SK-N-SH treated with all-trans-retinoic acid at 6 μM for 48 hours (cell line): ENCODE data around the gene FNIP2.

ENCODE experiments used
- ATAC-seq: fragments of 200-7000 bp; cut with Tn5 transposase; 3 replicates; pipeline ENCODE4 v1.9.1; 2020; ENCODE audit warnings: mild to moderate bottlenecking, moderate library complexity
- ARNTL ChIP-seq: fragments of 450-650 bp; formaldehyde crosslinking; IDR thresholded peaks from 2 replicates; pipeline ENCODE4 v1.5.0; 2020; ENCODE audit warnings: low read depth, mild to moderate bottlenecking, moderate library complexity, borderline replicate concordance
- CSDC2 ChIP-seq: fragments of 250-450 bp; sonication (Bioruptor Pico); IDR thresholded peaks from 2 replicates; pipeline ENCODE4 v1.5.0; 2020; ENCODE audit warnings: mild to moderate bottlenecking, moderate library complexity
- ESRRG ChIP-seq: fragments of 250-450 bp; sonication (Bioruptor Pico); IDR thresholded peaks from 2 replicates; pipeline ENCODE4 v1.6.1; 2021; ENCODE audit warnings: mild to moderate bottlenecking
- GLIS3 ChIP-seq: fragments of 250-450 bp; sonication (Bioruptor Pico); IDR thresholded peaks from 2 replicates; pipeline ENCODE4 v1.5.0; 2020; ENCODE audit warnings: mild to moderate bottlenecking, moderate library complexity
- OSR1 ChIP-seq: fragments of 250-450 bp; sonication (Bioruptor Pico); IDR thresholded peaks from 2 replicates; pipeline ENCODE4 v1.8.0; 2022; ENCODE audit warnings: moderate library complexity, mild to moderate bottlenecking, inconsistent platforms
- POU6F1 ChIP-seq: fragments of 250-450 bp; sonication (Bioruptor Pico); IDR thresholded peaks from 2 replicates; pipeline ENCODE4 v1.8.0; 2021; ENCODE audit warnings: low read depth, mild to moderate bottlenecking, moderate library complexity, borderline replicate concordance
- RARB ChIP-seq: fragments of 250-450 bp; sonication (Bioruptor Pico); IDR thresholded peaks from 2 replicates; pipeline ENCODE4 v1.8.0; 2021; ENCODE audit warnings: mild to moderate bottlenecking, moderate library complexity
- TCF4 ChIP-seq: fragments of 250-450 bp; sonication (Bioruptor Pico); IDR thresholded peaks from 2 replicates; pipeline ENCODE4 v1.8.0; 2021; ENCODE audit warnings: mild to moderate bottlenecking, moderate library complexity, borderline replicate concordance
- TOX ChIP-seq: fragments of 250-450 bp; sonication (Bioruptor Pico); IDR thresholded peaks from 2 replicates; pipeline ENCODE4 v1.8.0; 2021; ENCODE audit warnings: mild to moderate bottlenecking, moderate library complexity, borderline replicate concordance
- ZC3H10 ChIP-seq: fragments of 250-450 bp; sonication (Bioruptor Pico); IDR thresholded peaks from 2 replicates; pipeline ENCODE4 v1.5.1; 2021; ENCODE audit warnings: mild to moderate bottlenecking, moderate library complexity
- ZNF565 ChIP-seq: fragments of 450-650 bp; formaldehyde crosslinking; conservative IDR thresholded peaks from 2 replicates; pipeline ENCODE4 v1.5.0; 2020; ENCODE audit warnings: low read depth, mild to moderate bottlenecking, moderate library complexity
- ZNF70 ChIP-seq: fragments of 450-650 bp; formaldehyde crosslinking; IDR thresholded peaks from 2 replicates; pipeline ENCODE4 v1.5.0; 2020; ENCODE audit warnings: mild to moderate bottlenecking, moderate library complexity
- ZNF8 ChIP-seq: fragments of 450-650 bp; formaldehyde crosslinking; IDR thresholded peaks from 2 replicates; pipeline ENCODE4 v1.5.0; 2020; ENCODE audit warnings: mild to moderate bottlenecking, moderate library complexity
- TF ChIP-seq, protein P1 (sequence below): fragments of 250-450 bp; sonication (Bioruptor Pico); IDR thresholded peaks from 2 replicates; pipeline ENCODE4 v1.8.0; 2020; ENCODE audit warnings: mild to moderate bottlenecking, moderate library complexity, borderline replicate concordance
- TF ChIP-seq, protein P2 (sequence below): fragments of 250-450 bp; sonication (Bioruptor Pico); IDR thresholded peaks from 2 replicates; pipeline ENCODE4 v1.5.0; 2020; ENCODE audit warnings: mild to moderate bottlenecking, moderate library complexity
- TF ChIP-seq, protein P3 (sequence below): fragments of 250-450 bp; sonication (Bioruptor Pico); IDR thresholded peaks from 2 replicates; pipeline ENCODE4 v1.5.1; 2020; ENCODE audit warnings: low read depth, mild to moderate bottlenecking, moderate library complexity
- TF ChIP-seq, protein P4 (sequence below): fragments of 250-450 bp; sonication (Bioruptor Pico); IDR thresholded peaks from 2 replicates; pipeline ENCODE4 v1.5.1; 2021; ENCODE audit warnings: mild to moderate bottlenecking, moderate library complexity

Gene FNIP2

GRCh38 chr4:158875026-158875425 lies 106.2 kb downstream of the FNIP2 start:
- no peak for TF ChIP-seq ZNF8 (CRISPR knock-in tag)
- TF ChIP-seq, protein P1, sequence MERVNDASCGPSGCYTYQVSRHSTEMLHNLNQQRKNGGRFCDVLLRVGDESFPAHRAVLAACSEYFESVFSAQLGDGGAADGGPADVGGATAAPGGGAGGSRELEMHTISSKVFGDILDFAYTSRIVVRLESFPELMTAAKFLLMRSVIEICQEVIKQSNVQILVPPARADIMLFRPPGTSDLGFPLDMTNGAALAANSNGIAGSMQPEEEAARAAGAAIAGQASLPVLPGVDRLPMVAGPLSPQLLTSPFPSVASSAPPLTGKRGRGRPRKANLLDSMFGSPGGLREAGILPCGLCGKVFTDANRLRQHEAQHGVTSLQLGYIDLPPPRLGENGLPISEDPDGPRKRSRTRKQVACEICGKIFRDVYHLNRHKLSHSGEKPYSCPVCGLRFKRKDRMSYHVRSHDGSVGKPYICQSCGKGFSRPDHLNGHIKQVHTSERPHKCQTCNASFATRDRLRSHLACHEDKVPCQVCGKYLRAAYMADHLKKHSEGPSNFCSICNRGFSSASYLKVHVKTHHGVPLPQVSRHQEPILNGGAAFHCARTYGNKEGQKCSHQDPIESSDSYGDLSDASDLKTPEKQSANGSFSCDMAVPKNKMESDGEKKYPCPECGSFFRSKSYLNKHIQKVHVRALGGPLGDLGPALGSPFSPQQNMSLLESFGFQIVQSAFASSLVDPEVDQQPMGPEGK, result no peak
- TF ChIP-seq, protein P2, sequence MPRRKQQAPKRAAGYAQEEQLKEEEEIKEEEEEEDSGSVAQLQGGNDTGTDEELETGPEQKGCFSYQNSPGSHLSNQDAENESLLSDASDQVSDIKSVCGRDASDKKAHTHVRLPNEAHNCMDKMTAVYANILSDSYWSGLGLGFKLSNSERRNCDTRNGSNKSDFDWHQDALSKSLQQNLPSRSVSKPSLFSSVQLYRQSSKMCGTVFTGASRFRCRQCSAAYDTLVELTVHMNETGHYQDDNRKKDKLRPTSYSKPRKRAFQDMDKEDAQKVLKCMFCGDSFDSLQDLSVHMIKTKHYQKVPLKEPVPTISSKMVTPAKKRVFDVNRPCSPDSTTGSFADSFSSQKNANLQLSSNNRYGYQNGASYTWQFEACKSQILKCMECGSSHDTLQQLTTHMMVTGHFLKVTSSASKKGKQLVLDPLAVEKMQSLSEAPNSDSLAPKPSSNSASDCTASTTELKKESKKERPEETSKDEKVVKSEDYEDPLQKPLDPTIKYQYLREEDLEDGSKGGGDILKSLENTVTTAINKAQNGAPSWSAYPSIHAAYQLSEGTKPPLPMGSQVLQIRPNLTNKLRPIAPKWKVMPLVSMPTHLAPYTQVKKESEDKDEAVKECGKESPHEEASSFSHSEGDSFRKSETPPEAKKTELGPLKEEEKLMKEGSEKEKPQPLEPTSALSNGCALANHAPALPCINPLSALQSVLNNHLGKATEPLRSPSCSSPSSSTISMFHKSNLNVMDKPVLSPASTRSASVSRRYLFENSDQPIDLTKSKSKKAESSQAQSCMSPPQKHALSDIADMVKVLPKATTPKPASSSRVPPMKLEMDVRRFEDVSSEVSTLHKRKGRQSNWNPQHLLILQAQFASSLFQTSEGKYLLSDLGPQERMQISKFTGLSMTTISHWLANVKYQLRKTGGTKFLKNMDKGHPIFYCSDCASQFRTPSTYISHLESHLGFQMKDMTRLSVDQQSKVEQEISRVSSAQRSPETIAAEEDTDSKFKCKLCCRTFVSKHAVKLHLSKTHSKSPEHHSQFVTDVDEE, result no peak
- no peak for TF ChIP-seq CSDC2 (CRISPR knock-in tag)
- TF ChIP-seq ZC3H10 (CRISPR knock-in tag), result no peak
- TF ChIP-seq RARB (CRISPR knock-in tag), result no peak
- no peak for TF ChIP-seq ARNTL (CRISPR knock-in tag)
- TF ChIP-seq POU6F1 (CRISPR knock-in tag), result no peak
- no peak for TF ChIP-seq TCF4 (CRISPR knock-in tag)
- no peak for TF ChIP-seq ZNF70 (CRISPR knock-in tag)
- TF ChIP-seq, protein P3, sequence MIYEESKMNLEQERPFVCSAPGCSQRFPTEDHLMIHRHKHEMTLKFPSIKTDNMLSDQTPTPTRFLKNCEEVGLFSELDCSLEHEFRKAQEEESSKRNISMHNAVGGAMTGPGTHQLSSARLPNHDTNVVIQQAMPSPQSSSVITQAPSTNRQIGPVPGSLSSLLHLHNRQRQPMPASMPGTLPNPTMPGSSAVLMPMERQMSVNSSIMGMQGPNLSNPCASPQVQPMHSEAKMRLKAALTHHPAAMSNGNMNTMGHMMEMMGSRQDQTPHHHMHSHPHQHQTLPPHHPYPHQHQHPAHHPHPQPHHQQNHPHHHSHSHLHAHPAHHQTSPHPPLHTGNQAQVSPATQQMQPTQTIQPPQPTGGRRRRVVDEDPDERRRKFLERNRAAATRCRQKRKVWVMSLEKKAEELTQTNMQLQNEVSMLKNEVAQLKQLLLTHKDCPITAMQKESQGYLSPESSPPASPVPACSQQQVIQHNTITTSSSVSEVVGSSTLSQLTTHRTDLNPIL (CRISPR knock-in tag), result no peak
- ATAC-seq, result no peak

DNA sequence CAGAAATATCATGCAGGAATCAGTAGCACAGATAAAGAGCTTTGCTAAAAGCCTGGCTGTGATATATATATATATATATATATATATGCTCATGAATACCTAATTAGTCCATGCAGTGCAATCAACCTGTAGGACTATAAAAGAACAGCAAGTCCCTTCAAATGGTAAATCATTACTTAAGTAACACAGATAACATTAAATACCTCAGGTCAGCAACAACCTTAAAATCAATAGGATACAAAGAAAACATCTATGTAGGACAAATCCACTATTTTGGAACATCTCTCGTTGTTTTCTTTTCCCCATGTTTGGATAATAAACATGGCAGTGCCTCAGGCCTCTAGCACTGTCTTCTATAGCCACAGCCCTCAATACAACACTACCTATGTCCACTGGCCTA lies 106.6 kb downstream of the FNIP2 start:
- TF ChIP-seq, protein P2, result no peak
- ATAC-seq, result no peak

DNA sequence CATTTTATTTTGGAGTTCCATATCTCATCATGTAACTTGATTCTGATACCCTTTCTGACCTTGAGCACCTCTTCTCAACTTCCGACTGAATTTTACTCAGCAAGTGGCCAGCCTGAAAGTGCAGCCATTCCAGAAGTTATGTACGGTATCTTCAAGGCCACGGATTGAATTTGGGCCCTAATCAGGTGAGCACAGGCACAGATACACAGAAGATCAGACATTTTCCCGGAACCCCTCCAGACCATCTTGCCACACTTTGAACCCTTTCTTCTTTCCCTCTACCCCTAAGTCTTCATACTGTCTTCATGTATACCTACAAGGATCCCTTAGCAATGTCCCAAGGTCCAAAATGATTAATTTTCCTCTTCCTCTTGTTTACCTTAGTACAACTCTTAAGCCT lies 108.2 kb downstream of the FNIP2 start:
- ATAC-seq, result no peak
- TF ChIP-seq, protein P1, result no peak
- no peak for TF ChIP-seq POU6F1 (CRISPR knock-in tag)
- TF ChIP-seq, protein P2, result no peak
- TF ChIP-seq GLIS3 (CRISPR knock-in tag), result no peak
- no peak for TF ChIP-seq ARNTL (CRISPR knock-in tag)
- no peak for TF ChIP-seq ZNF70 (CRISPR knock-in tag)
- TF ChIP-seq, protein P4, sequence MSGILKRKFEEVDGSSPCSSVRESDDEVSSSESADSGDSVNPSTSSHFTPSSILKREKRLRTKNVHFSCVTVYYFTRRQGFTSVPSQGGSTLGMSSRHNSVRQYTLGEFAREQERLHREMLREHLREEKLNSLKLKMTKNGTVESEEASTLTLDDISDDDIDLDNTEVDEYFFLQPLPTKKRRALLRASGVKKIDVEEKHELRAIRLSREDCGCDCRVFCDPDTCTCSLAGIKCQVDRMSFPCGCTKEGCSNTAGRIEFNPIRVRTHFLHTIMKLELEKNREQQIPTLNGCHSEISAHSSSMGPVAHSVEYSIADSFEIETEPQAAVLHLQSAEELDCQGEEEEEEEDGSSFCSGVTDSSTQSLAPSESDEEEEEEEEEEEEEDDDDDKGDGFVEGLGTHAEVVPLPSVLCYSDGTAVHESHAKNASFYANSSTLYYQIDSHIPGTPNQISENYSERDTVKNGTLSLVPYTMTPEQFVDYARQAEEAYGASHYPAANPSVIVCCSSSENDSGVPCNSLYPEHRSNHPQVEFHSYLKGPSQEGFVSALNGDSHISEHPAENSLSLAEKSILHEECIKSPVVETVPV (CRISPR knock-in tag), result no peak
- no peak for TF ChIP-seq OSR1 (CRISPR knock-in tag)
- no peak for TF ChIP-seq TCF4 (CRISPR knock-in tag)
- no peak for TF ChIP-seq TOX (CRISPR knock-in tag)
- no peak for TF ChIP-seq ZNF565 (CRISPR knock-in tag)
- TF ChIP-seq ESRRG, result no peak
- TF ChIP-seq RARB (CRISPR knock-in tag), result no peak
